ENCODE results near the gene CCDC24. TPM values are rescaled to one million over a fixed set of nuclear protein-coding genes. Genes with fewer than 3 reads are reported as not detected.

Gene CCDC24
- total RNA-seq, 2 experiments from 2014 or later = 8.9 to 9.2 TPM

DNA sequence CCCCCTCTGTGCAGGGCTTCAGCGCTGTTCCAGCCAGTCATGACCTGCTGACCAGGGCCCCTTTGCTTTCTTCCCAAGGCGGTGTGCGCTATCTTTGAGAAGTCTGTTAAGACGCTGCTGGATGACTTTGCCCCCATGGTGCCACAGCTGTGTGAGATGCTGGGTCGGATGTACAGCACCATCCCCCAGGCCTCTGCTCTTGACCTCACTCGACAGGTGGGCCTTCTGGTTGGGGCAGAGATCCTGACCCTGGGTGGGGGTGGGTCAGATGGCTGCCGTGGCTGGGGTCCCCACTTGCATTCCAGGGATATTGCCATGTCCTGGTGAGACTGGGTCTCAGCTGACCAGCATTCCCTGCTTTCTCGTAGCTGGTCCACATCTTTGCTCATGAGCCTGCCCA lies 30.6 kb upstream of the CCDC24 start:
- intact Hi-C loops (cut with micrococcal nuclease; ENCODE audit: unreplicated experiment) = no loop called here
- Histone ChIP-seq H3K4me3 (ENCODE audit: low read depth, low read length, poor library complexity, severe bottlenecking) (no peak overlapping the region), H2AFZ (ENCODE audit: low read length) (no peak overlapping the region), H3K27ac (ENCODE audit: low read depth, low read length, poor library complexity, severe bottlenecking) (no peak overlapping the region), H3K4me1 (ENCODE audit: insufficient read depth, low read length, poor library complexity, severe bottlenecking) (no peaks in the 10 kb centered on the region), H4K20me1 (ENCODE audit: insufficient read depth, low read length) (no peaks in the 10 kb centered on the region; the same call in 1 of the 2 replicates), H3K4me2 (ENCODE audit: low read length) (no peak overlapping the region), H3K9me3 (ENCODE audit: low read length) (no peaks in the 10 kb centered on the region), H3K79me2 (ENCODE audit: insufficient read depth, low read depth, low read length) (no peaks in the 10 kb centered on the region), H3K36me3 (ENCODE audit: insufficient read depth, low read length) (peaks cover 29% of the 10 kb centered on the region; the same call in 1 of the 2 replicates), H3K9me2 (ENCODE audit: insufficient read depth, low read length) (no peaks in the 10 kb centered on the region)
- ChIA-PET CTCF (ENCODE audit: unreplicated experiment) (no interaction called here), POLR2A (no interaction called here)
- BruUV-seq (replicated peaks) = no TSS peak
- no peak for DNase-seq (ENCODE audit: low spot score)
- TF ChIP-seq, protein P1, sequence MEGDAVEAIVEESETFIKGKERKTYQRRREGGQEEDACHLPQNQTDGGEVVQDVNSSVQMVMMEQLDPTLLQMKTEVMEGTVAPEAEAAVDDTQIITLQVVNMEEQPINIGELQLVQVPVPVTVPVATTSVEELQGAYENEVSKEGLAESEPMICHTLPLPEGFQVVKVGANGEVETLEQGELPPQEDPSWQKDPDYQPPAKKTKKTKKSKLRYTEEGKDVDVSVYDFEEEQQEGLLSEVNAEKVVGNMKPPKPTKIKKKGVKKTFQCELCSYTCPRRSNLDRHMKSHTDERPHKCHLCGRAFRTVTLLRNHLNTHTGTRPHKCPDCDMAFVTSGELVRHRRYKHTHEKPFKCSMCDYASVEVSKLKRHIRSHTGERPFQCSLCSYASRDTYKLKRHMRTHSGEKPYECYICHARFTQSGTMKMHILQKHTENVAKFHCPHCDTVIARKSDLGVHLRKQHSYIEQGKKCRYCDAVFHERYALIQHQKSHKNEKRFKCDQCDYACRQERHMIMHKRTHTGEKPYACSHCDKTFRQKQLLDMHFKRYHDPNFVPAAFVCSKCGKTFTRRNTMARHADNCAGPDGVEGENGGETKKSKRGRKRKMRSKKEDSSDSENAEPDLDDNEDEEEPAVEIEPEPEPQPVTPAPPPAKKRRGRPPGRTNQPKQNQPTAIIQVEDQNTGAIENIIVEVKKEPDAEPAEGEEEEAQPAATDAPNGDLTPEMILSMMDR (conservative IDR thresholded peaks at IDR 0.05; ENCODE audit: low read length) = no peak
- TF ChIP-seq EZH2phosphoT487 (IDR thresholded peaks at IDR 0.05; ENCODE audit: borderline replicate concordance, low read depth, low read length) = no peak

DNA sequence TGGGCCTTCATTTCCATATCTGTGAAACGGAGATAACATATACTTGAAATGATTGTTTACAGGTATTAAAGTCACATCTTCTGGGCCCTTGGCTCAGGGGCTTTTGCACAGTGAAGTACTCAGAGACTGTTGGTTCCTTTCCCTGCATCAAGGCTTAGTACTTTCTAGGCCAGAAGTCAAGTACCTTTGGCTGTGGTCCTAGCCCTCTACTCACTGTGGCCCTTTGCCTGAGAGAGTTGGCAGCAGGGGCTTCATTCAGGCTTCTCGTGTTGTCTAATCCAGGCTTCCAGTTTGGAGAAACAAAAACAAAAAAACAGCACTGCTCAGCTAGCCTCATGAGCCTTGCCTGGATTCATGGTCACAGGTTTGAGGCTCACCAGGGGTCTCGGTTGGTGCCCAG lies 29.7 kb upstream of the CCDC24 start:
- Histone ChIP-seq H3K9me3 (ENCODE audit: low read length) (no peaks in the 10 kb centered on the region), H3K9me2 (ENCODE audit: insufficient read depth, low read length) (no peaks in the 10 kb centered on the region), H3K27ac (ENCODE audit: low read depth, low read length, poor library complexity, severe bottlenecking) (no peak overlapping the region), H2AFZ (ENCODE audit: low read length) (no peak overlapping the region), H4K20me1 (ENCODE audit: insufficient read depth, low read length) (no peaks in the 10 kb centered on the region; the same call in 1 of the 2 replicates), H3K4me2 (ENCODE audit: low read length) (no peak overlapping the region), H3K4me1 (ENCODE audit: insufficient read depth, low read length, poor library complexity, severe bottlenecking) (no peaks in the 10 kb centered on the region), H3K36me3 (ENCODE audit: insufficient read depth, low read length) (peaks cover 24% of the 10 kb centered on the region; the same call in 1 of the 2 replicates), H3K79me2 (ENCODE audit: insufficient read depth, low read depth, low read length) (no peaks in the 10 kb centered on the region), H3K4me3 (ENCODE audit: low read depth, low read length, poor library complexity, severe bottlenecking) (no peak overlapping the region)
- no TSS peak for BruUV-seq (replicated peaks)
- POLR2A ChIA-PET = no interaction called here
- no peak for DNase-seq (ENCODE audit: low spot score)
- CTCF ChIA-PET (ENCODE audit: unreplicated experiment) = no interaction called here
- intact Hi-C loops (cut with micrococcal nuclease; ENCODE audit: unreplicated experiment) = no loop called here
- TF ChIP-seq EZH2phosphoT487 (IDR thresholded peaks at IDR 0.05; ENCODE audit: borderline replicate concordance, low read depth, low read length) = no peak
- TF ChIP-seq, protein P1 (conservative IDR thresholded peaks at IDR 0.05; ENCODE audit: low read length) = no peak

DNA sequence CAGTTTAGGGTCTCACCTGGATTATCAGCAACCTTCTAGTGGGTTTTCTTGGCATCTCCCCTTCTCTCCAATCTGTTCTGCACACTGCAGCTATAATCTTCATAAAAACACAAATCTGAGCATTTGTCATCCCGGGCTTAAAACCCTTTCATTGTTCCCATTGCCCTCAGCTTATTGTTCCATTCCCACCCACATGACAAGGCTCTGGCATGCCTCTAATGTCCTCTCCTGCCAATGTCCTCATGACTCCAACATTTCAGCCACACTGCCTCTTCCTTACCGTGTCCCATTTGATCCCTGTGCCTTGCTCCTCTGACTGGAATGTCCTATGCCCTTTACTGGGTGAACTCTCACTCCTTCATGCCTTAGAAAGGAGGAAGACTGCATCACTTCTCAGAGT lies 29.1 kb upstream of the CCDC24 start:
- H3K27ac ChIP-seq (ENCODE audit: low read depth, low read length, poor library complexity, severe bottlenecking) = no peak overlapping the region
- no peak for DNase-seq (ENCODE audit: low spot score)
- ChIA-PET POLR2A (no interaction called here), CTCF (ENCODE audit: unreplicated experiment) (no interaction called here)
- H3K9me3 ChIP-seq (ENCODE audit: low read length) = no peaks in the 10 kb centered on the region
- no TSS peak for BruUV-seq (replicated peaks)
- no peak overlapping the region for H2AFZ ChIP-seq (ENCODE audit: low read length)
- H3K79me2 ChIP-seq (ENCODE audit: insufficient read depth, low read depth, low read length) = no peaks in the 10 kb centered on the region
- no peaks in the 10 kb centered on the region; the same call in 1 of the 2 replicates for H4K20me1 ChIP-seq (ENCODE audit: insufficient read depth, low read length)
- no peaks in the 10 kb centered on the region for H3K9me2 ChIP-seq (ENCODE audit: insufficient read depth, low read length)
- intact Hi-C loops (cut with micrococcal nuclease; ENCODE audit: unreplicated experiment) = no loop called here
- TF ChIP-seq, protein P1 (conservative IDR thresholded peaks at IDR 0.05; ENCODE audit: low read length) = no peak
- TF ChIP-seq EZH2phosphoT487 (IDR thresholded peaks at IDR 0.05; ENCODE audit: borderline replicate concordance, low read depth, low read length) = no peak
- H3K4me3 ChIP-seq (ENCODE audit: low read depth, low read length, poor library complexity, severe bottlenecking) = no peak overlapping the region
- H3K36me3 ChIP-seq (ENCODE audit: insufficient read depth, low read length) = peaks cover 17% of the 10 kb centered on the region; the same call in 1 of the 2 replicates
- no peaks in the 10 kb centered on the region for H3K4me1 ChIP-seq (ENCODE audit: insufficient read depth, low read length, poor library complexity, severe bottlenecking)
- H3K4me2 ChIP-seq (ENCODE audit: low read length) = no peak overlapping the region

All from OCI-LY7 (cell line).